ENCODE results near the gene REM1.
"Not testable (repeated sequence)": the region's sequence is repeated elsewhere in the genome, so short reads cannot be mapped to it uniquely, and the experiment has no call there.

REM1 gene, protein sequence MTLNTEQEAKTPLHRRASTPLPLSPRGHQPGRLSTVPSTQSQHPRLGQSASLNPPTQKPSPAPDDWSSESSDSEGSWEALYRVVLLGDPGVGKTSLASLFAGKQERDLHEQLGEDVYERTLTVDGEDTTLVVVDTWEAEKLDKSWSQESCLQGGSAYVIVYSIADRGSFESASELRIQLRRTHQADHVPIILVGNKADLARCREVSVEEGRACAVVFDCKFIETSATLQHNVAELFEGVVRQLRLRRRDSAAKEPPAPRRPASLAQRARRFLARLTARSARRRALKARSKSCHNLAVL

GRCh38 chr20:31474758-31475427 is at the start of gene REM1, which contains the start of gene DEFB124:
TSS of gene REM1 (plus strand) at chr20:31475288. CDS start at chr20:31476446, 1,158 bp downstream.
TSS of gene DEFB124 (minus strand) at chr20:31475127. CDS start at chr20:31473013, 2,114 bp downstream.
- DNase-seq = no peak

DNA sequence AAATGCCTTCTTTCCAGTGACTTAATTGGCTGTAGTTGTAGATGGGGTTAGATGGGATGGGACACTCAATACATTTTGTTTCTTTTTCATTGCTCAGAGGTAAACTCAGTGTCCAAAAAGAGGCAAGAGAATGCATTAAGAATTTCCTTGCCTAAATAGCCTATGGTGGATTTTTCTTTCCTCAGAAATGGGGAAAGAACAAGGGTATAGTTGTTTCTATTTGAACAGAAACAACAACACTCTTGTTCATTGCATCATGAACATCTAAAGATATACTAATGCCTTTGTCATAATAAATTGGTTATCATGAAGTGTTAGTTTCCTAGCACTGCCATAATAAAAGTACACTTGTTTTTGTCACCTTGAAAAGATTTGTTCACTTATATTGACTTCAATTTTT is 49.3 kb upstream of the REM1 start:
- no peak for DNase-seq

- not testable (repeated sequence) for DNase-seq
These were observed 48.1 kb upstream of the REM1 start for GRCh38 chr20:31426891-31427551.

DNA sequence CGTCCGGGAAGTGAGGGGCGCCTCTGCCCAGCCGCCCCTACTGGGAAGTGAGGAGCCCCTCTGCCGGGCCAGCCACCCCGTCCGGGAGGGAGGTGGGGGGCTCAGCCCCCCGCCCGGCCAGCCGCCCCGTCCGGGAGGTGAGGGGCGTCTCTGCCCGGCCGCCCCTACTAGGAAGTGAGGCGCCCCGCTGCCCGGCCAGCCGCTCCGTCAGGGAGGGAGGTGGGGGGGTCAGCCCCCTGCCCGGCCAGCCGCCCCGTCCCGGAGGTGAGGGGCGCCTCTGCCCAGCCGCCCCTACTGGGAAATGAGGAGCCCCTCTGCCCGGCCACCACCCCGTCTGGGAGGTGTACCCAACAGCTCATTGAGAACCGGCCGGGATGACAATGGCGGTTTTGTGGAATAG is 47.5 kb upstream of the REM1 start:
- DNase-seq = not testable (repeated sequence)

DNA sequence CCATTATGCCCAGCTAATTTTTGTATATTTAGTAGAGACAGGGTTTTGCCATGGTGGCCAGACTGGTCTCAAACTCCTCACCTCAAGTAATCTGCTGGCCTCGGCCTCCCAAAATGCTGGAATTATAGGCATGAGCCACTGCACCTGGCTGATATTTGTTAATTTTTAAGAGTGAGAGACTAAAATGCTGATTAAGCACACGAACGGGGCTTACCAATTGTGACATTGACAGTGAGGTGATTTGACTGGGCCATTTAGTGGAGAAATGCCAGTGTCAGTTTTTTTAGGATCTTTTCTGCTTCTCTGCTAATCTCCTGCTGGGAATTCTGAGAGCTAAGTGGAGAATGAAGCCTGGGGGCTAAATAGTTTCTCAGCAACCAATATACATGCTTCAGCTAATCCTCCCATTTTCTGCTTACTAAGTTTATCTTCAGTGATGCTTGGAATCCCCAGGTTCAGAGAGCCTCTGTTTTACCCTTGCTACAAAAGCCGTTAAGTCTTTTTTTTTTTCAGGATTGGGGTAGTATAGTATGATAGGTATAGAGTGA is 44.4 kb upstream of the REM1 start:
- no peak for DNase-seq

- peak; percentile 7 for DNase-seq
These were observed 35.0 kb upstream of the REM1 start, which contains the start of gene DEFB123 for GRCh38 chr20:31440012-31440659. TSS of gene DEFB123 (plus strand) at chr20:31440632. CDS start at chr20:31440699, 67 bp downstream.

GRCh38 chr20:31446084-31446819 is 28.8 kb upstream of the REM1 start:
- no peak for DNase-seq

- DNase-seq = no peak
These were observed 25.3 kb upstream of the REM1 start for GRCh38 chr20:31449511-31450414.

- DNase-seq = no peak
These were observed 22.5 kb upstream of the REM1 start for GRCh38 chr20:31452575-31452974.

DNA sequence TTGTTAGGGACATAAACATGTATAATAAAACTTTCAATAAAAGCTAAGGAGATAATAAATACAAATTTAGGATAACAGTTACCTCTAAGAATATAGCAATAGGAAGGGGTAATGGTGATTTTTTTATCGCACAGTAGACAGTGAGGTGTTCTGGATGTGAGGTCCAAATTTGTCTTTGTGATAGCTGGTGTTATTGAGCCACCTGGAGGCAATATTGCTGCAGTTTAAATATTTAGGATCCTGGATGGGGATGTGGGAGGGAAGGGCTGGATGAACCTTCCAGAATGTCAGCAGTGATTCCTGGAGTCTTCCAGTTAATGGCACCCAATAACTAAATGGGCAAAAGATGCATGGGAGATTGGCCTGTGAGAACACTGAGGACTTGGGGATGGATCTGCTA is 20.7 kb upstream of the REM1 start:
- DNase-seq = no peak

DNA sequence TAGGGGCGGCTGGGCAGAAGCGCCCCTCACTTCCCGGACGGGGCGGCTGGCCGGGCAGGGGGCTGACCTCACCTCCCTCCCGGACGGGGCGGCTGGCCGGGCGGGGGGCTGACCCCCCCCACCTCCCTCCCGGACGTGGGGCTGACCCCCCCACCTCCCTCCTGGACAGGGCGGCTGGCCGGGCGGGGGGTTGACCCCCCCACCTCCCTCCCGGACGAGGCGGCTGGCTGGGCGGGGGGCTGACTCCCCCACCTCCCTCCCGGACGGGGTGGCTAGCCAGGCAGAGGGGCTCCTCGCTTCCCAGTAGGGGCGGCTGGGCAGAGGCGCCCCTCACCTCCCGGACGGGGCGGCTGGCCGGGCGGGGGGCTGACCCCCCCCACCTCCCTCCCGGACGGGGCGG is 4.1 kb upstream of the REM1 start:
- DNase-seq = not testable (repeated sequence)

GRCh38 chr20:31472395-31473330 is 2.4 kb upstream of the REM1 start:
- no peak for DNase-seq

- DNase-seq = no peak
These were observed 1.6 kb upstream of the REM1 start for GRCh38 chr20:31473331-31474096.

DNA sequence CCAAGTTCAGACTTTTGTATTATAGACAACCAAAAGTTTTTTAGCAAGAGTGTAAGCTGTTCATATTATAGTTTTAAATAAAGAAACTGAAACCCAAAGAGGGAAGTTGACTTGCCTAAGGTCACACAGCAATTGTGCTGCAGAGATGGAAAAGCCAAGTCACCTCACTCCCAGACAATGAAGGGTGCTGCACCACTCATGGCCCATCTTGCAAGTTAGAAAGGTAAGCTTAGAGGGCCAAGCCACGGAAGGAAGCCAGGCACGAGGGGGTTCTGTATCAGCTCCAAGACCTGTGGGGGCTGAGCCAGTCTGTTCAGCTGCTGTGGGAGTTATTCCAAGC is 1.0 kb upstream of the REM1 start:
- DNase-seq = no peak

- DNase-seq = no peak
These were observed 595 bp downstream of the REM1 start for GRCh38 chr20:31475472-31476293.

GRCh38 chr20:31476294-31476585 is 1.2 kb downstream of the REM1 start:
- no peak for DNase-seq

GRCh38 chr20:31476643-31477215 is 1.6 kb downstream of the REM1 start:
- no peak for DNase-seq

- peak; percentile 24 for DNase-seq
These were observed 8.9 kb downstream of the REM1 start for GRCh38 chr20:31484001-31484400.
